ENCODE results near the gene AKT3.

The AKT3 gene

GRCh38 chr1:243487036-243487648, 362.9 kb downstream of the AKT3 start:
- DNase-seq (ENCODE audit: low read depth): no peak
- H3K4me3 ChIP-seq (ENCODE audit: control insufficient read depth, low read depth, low read length): no peak overlapping the region
- TF ChIP-seq CTCF (conservative IDR thresholded peaks at IDR 0.05; ENCODE audit: control insufficient read depth, insufficient read depth, low read depth, low read length): no peak

GRCh38 chr1:243483952-243484351, 366.1 kb downstream of the AKT3 start:
- DNase-seq (ENCODE audit: low read depth): no peak
- no peak for TF ChIP-seq CTCF (conservative IDR thresholded peaks at IDR 0.05; ENCODE audit: control insufficient read depth, insufficient read depth, low read depth, low read length)
- H3K4me3 ChIP-seq (ENCODE audit: control insufficient read depth, low read depth, low read length): no peak overlapping the region

GRCh38 chr1:243483071-243483771, 366.8 kb downstream of the AKT3 start:
- H3K4me3 ChIP-seq (ENCODE audit: control insufficient read depth, low read depth, low read length): no peak overlapping the region
- no peak for TF ChIP-seq CTCF (conservative IDR thresholded peaks at IDR 0.05; ENCODE audit: control insufficient read depth, insufficient read depth, low read depth, low read length)
- DNase-seq (ENCODE audit: low read depth): no peak

- TF ChIP-seq CTCF (conservative IDR thresholded peaks at IDR 0.05; ENCODE audit: control insufficient read depth, insufficient read depth, low read depth, low read length): no peak
- no peak overlapping the region for H3K4me3 ChIP-seq (ENCODE audit: control insufficient read depth, low read depth, low read length)
- peak; percentile 47 for DNase-seq (ENCODE audit: low read depth)
Observed at GRCh38 chr1:243482141-243483022, 367.7 kb downstream of the AKT3 start.

GRCh38 chr1:243481101-243481500, 368.9 kb downstream of the AKT3 start:
- no peak for DNase-seq (ENCODE audit: low read depth)
- no peak for TF ChIP-seq CTCF (conservative IDR thresholded peaks at IDR 0.05; ENCODE audit: control insufficient read depth, insufficient read depth, low read depth, low read length)
- H3K4me3 ChIP-seq (ENCODE audit: control insufficient read depth, low read depth, low read length): no peak overlapping the region

GRCh38 chr1:243477731-243478290, 372.2 kb downstream of the AKT3 start:
- no peak for TF ChIP-seq CTCF (conservative IDR thresholded peaks at IDR 0.05; ENCODE audit: control insufficient read depth, insufficient read depth, low read depth, low read length)
- peak; percentile 35 for DNase-seq (ENCODE audit: low read depth)
- no peak overlapping the region for H3K4me3 ChIP-seq (ENCODE audit: control insufficient read depth, low read depth, low read length)

All from fibroblast of mammary gland (primary cell).